Measurements from ENCODE around the gene ERBIN.

DNA sequence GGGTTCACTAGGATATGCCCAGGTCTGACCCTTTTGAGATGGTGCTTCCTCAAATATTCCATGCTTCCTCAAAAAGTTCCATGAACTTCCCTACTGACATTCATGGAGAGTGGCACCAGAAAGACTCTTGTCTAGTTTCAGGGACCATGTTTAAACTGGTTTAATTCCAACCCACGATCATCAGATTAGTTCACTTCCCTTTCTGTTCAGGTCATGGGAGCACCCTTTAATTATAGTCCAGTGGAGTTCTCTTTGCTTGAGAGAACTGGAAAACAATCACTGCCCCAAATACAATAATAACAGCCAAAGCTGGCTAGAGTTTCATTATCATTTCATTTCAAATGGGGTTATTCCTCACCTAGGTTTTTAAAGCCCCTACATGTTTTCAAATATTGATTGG lies 9.7 kb upstream of the ERBIN start:
- TF ChIP-seq, protein P1, sequence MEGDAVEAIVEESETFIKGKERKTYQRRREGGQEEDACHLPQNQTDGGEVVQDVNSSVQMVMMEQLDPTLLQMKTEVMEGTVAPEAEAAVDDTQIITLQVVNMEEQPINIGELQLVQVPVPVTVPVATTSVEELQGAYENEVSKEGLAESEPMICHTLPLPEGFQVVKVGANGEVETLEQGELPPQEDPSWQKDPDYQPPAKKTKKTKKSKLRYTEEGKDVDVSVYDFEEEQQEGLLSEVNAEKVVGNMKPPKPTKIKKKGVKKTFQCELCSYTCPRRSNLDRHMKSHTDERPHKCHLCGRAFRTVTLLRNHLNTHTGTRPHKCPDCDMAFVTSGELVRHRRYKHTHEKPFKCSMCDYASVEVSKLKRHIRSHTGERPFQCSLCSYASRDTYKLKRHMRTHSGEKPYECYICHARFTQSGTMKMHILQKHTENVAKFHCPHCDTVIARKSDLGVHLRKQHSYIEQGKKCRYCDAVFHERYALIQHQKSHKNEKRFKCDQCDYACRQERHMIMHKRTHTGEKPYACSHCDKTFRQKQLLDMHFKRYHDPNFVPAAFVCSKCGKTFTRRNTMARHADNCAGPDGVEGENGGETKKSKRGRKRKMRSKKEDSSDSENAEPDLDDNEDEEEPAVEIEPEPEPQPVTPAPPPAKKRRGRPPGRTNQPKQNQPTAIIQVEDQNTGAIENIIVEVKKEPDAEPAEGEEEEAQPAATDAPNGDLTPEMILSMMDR (IDR thresholded peaks at IDR 0.05), result no peak
- no peak for TF ChIP-seq POLR2A (IDR thresholded peaks at IDR 0.05)

Data from esophagus squamous epithelium (tissue), 4 donors.